ENCODE data around the gene SH3RF1. TPM values are rescaled to one million over a fixed set of nuclear protein-coding genes. Genes with fewer than 3 reads are reported as not detected.

The SH3RF1 gene
- total RNA-seq, 1 experiment from 2014 or later = 15.3 TPM

- H4K20me1 ChIP-seq (ENCODE audit: control insufficient read depth, insufficient read depth, insufficient read length) = no peaks in the 10 kb centered on the region
- H3K4me1 Mint-ChIP-seq = peaks cover 24 to 29% of the 10 kb centered on the region in 2 experiments
- H3K18ac ChIP-seq (ENCODE audit: insufficient read length, low read depth, low read length) = no peak overlapping the region
- H3K9me3 Mint-ChIP-seq = peaks cover 0 to 4% of the 10 kb centered on the region in 2 experiments; a peak in 1 of 5 replicates
- no peak overlapping the region for H3K23ac ChIP-seq (ENCODE audit: insufficient read length, low read depth, low read length)
- TF ChIP-seq CTCF (conservative IDR thresholded peaks at IDR 0.05) = no peak
- no peaks in the 10 kb centered on the region for H3K9me3 ChIP-seq (ENCODE audit: control insufficient read depth, low read depth, low read length)
- H2BK5ac ChIP-seq (ENCODE audit: insufficient read length, low read length) = no peak overlapping the region
- no peak overlapping the region for H2BK15ac ChIP-seq (ENCODE audit: low read depth, low read length)
- no peak overlapping the region for H3K56ac ChIP-seq (ENCODE audit: insufficient read length, low read depth, low read length)
- H3K4me2 ChIP-seq (ENCODE audit: insufficient read depth, insufficient read length, low read length) = no peak overlapping the region
- WGBS (ENCODE audit: extremely low coverage, insufficient read length, low lambda C conversion rate) = no CpG with 5 or more reads among the region's 2 CpGs
- H2AK5ac ChIP-seq (ENCODE audit: insufficient read length, low read length) = no peak overlapping the region
- peaks cover 3 to 11% (median 10%) of the 10 kb centered on the region in 3 experiments; a peak in 6 of 7 replicates for H3K36me3 Mint-ChIP-seq (ENCODE audit: insufficient read depth in 1 of 3, low read depth in 3 of 3)
- no peak for DNase-seq
- no peak overlapping the region for H3K14ac ChIP-seq (ENCODE audit: insufficient read depth, low read length)
- H2AFZ ChIP-seq (ENCODE audit: low read length) = no peak overlapping the region
- no peak overlapping the region for H3K27ac ChIP-seq (ENCODE audit: insufficient read length, low read depth, low read length)
- no peak overlapping the region for H3K4ac ChIP-seq (ENCODE audit: low read depth, low read length)
- no peak overlapping the region for H4K91ac ChIP-seq (ENCODE audit: insufficient read length, low read depth, low read length)
- no peak overlapping the region for H3T11ph ChIP-seq (ENCODE audit: low read length)
- H3K27me3 ChIP-seq (ENCODE audit: insufficient read depth, low read length) = no peaks in the 10 kb centered on the region
- no peak overlapping the region for H3K4me3 Mint-ChIP-seq
- no peak overlapping the region for H2BK120ac ChIP-seq (ENCODE audit: low read depth, low read length, poor library complexity, severe bottlenecking)
- H2BK12ac ChIP-seq (ENCODE audit: insufficient read length, low read depth, low read length) = no peak overlapping the region
- H3K9ac ChIP-seq (ENCODE audit: extremely low read depth, insufficient read length, low read length) = no peak overlapping the region
- peaks cover 16% of the 10 kb centered on the region; the same call in 1 of the 2 replicates for H3K79me2 ChIP-seq (ENCODE audit: insufficient read depth, low read length)
- H4K8ac ChIP-seq (replicated peaks; ENCODE audit: insufficient read length, low read depth, low read length) = no peak overlapping the region
- no peak overlapping the region for H3K27ac Mint-ChIP-seq
- no peaks in the 10 kb centered on the region for H3K27me3 Mint-ChIP-seq (ENCODE audit: low read depth)
- H3K4me1 ChIP-seq (ENCODE audit: insufficient read depth, low read length) = peaks cover 7% of the 10 kb centered on the region; the same call in 1 of the 2 replicates
- peaks cover 3% of the 10 kb centered on the region for H3K79me1 ChIP-seq (ENCODE audit: insufficient read depth, low read depth, low read length, poor library complexity, severe bottlenecking)
- H4K5ac ChIP-seq (ENCODE audit: insufficient read length, low read depth, low read length) = no peak overlapping the region
- H3K23me2 ChIP-seq (ENCODE audit: insufficient read length, low read depth, low read length, poor library complexity, severe bottlenecking) = no peaks in the 10 kb centered on the region
- no peak overlapping the region for H2BK20ac ChIP-seq (ENCODE audit: low read depth, low read length, poor library complexity, severe bottlenecking)
These were observed 25.7 kb downstream of the SH3RF1 start for GRCh38 chr4:169245061-169245460.

Data from H9 (cell line).